IPS-NIHi7 (cell line): ENCODE data around the gene KCNK3.
"Not testable (repeated sequence)": the region's sequence is repeated elsewhere in the genome, so short reads cannot be mapped to it uniquely, and the experiment has no call there.

Experiments
- DNase-seq: peaks from one replicate; pipeline ENCODE4 v3.0.0; 2012; ENCODE audit warnings: mixed read lengths; ENCODE audit errors: extremely low spot score

KCNK3 gene

DNA sequence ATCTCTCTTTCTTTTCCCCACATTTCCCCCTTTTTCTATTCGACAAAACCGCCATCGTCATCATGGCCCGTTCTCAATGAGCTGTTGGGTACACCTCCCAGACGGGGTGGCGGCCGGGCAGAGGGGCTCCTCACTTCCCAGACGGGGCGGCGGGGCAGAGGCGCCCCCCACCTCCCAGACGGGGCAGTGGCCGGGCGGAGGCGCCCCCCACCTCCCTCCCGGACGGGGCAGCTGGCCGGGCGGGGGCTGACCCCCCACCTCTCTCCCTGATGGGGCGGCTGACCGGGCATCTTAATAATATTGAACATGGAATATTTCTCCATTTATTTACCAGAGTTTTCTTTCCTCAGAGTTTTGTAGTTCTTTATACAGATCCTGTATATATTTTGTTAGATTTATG, 27.2 kb upstream of the KCNK3 start:
- DNase-seq: not testable (repeated sequence)

DNA sequence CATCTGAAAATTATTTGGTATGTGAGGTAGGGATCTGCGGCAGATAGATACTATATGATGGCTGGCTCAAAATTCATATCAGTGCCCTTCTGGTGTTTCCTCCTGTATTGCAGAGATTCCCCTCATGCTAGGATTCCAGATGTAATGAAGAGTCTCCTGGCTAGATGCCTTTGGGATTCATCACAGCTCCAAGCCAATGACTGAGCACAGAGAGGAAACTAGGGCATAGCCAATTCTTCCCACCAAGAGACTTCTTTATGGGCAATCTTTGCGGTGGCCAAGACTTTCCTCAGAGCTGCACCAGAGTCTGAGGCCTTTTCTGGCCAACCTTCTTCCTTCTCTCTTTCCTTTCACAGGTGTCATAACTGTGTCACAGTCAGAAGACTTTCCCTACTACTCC, 25.9 kb upstream of the KCNK3 start:
- DNase-seq: no peak

DNA sequence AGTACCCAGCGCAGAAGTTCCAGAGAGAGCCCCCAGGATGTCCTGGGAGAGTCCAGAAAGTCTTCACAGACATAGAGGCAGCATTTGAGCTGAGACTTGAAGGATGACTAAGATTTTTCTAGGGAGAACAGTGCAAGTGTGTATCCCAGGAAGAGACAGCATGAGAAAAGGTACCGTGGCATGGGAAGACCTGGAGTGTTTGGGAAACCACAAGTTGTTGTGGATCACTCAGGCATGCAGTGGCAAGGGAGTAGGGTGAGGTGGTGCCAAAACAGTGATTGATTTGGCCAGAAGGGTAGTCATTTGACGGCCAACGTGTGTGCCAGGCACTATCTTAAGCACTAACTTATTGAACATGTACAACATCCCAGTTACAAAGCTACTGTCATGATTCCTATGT, 24.5 kb upstream of the KCNK3 start:
- DNase-seq: no peak

DNA sequence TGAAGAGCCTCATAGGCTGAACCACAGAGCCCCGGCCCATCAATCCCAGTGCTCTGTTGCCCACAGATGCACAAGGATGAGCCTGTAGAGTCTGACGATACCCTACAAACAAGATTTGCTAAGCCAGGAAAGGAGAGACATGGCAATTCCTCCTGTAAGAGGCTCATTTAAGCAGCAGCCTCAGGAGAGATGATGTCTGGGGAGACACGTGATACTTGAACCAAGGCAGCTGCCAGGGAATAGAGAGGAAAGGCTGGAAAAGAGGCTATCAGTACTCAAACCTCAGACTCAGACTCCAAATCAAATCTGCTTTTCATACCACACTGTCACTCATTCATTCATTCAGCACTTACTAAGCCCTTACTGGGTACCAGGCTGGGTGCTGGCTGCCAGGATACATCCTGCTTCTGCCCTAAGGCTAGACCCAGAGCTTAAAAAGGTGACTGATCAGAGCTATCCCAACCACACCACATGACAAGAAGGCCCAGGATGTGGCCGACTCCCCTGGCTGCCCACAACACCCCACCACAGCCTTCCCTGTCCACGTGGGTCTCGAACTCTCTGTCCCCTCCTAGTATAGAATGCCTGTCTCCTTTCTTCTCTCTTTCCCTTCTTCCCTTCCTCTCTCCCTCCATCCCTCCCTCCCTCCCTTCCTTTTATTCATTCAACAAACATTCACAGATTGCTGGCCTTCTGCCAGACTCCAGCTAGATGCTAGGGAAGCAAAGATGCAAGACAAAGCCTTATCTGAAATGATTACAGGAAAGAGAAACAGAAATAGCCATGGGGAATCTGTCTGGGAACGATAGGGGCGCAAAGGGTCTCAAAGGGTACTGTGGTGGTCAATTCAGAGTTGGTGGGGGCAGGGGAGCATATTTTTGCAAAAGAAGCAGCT, 23.4 kb upstream of the KCNK3 start:
- DNase-seq: no peak

DNA sequence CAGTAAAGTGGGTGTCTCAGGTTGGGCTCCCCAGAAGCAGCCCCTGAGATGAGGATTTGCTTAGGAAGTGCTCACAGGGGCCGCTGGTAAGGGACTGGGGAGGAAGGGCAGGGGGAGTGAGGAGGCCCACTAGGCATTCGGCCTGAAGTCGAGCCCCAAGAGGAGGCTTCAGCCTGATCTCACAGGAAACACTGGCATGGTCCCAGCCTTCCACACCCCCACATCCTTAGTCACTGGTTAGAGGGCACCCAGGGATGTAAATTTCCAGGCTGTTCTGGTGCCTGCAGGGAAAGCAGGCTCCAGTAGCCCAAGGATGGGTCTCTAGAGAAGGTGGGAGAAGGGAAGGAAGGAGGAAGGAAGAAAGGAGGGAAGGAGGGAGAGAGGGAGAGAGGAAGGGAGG, 22.4 kb upstream of the KCNK3 start:
- DNase-seq: no peak

DNA sequence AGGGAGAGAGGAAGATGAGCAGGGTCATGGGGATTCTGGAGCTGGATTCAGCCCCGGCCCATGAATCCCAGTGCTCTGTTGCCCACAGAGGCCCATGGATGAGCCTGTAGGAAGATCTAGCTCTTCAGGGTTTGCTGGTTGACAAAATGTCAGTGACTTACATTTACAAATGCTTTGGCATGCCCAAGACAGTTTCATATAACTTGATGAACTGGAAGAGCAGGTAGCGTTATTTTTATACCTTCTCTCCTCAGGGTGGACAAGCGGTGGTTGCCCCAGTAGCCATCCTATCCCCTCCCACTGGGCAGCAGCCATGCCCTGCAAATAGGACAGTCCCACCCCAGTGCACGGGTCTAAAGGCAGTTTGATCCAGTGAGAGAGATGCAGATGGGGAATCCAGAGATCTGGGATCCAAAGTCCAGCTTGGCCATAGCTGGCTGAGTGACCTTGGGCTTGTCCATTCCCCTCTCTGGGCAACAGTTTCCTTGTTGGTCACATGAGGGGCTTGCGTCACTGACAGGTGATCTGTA, 21.5 kb upstream of the KCNK3 start:
- no peak for DNase-seq

DNA sequence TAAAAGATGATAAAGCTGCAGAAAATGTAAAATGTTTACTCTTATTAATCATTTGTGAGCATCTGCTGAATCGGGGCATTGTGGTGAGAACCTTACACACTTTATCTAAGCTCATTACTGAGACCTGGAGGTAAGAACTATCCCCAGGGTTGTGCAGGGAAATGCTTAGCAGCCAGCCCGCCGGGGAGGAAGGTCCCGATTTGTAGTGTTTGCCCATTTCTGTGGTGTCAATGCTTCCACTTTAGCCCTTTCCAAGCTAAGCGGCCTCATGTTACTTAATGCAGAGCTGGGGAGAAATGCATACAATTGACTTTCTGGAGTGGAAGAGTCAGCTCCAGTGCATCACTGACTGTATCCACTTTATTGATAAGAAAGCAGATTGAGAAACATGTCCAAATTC, 20.8 kb upstream of the KCNK3 start:
- no peak for DNase-seq

DNA sequence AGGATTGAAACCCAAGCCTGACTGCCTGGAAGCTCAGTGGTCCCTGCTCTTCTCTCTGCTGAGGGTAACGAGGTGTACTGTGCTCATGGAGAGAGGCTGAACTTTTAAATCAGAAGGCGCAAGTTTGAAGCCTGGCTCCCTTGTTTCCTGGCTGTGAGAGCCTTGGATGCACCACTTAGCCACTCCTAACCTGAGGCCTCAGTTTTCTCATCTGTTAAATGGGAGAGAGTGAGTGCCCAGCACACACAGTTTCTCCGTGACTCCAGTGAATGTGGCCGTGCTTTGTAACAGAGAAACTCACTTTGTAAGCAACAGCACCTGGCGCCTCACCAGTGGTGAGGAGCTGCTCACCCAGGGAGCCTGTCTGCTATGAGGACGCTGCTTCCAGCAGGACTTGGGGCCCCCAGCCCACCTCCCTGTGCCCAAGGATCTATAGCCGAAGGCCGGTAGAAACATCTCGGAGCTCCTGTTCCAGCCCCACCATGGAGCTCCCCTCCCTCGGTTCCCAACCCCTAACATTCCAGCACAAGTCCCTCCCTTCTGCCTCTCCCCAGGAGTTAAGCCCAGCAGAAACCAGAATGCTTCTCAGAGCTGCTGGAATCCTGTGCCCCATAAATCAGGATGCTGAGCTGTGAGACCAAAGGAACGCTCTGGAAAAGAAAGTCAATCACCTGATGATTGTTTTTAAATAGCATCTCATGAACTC, 20.3 kb upstream of the KCNK3 start:
- DNase-seq: no peak

DNA sequence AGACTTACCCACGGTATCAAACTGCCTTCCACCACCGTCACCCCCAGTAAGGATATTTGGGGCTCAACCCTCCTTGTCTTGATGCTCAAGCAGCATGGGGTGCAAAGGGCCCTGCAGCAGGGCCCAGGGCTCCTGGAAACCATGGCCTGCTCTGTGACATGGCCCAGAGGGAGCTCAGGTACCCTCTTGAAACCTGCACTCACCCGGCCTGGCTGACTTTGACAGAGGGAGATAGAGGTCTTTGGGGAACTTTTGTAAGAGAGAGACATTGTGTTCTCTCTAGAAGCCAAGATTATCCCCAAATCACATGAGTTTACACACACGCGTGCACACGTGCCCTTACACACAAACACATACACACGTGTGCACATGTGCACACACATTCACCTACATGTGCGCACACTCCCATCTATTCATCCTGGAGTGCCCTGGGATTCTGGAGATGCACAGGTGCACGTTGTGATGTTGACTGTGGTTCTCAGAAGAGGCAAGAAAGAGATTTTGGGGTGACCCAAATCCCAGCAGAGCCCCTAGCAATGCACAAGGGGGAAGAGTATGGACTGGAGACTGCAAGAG, 19.6 kb upstream of the KCNK3 start:
- no peak for DNase-seq

DNA sequence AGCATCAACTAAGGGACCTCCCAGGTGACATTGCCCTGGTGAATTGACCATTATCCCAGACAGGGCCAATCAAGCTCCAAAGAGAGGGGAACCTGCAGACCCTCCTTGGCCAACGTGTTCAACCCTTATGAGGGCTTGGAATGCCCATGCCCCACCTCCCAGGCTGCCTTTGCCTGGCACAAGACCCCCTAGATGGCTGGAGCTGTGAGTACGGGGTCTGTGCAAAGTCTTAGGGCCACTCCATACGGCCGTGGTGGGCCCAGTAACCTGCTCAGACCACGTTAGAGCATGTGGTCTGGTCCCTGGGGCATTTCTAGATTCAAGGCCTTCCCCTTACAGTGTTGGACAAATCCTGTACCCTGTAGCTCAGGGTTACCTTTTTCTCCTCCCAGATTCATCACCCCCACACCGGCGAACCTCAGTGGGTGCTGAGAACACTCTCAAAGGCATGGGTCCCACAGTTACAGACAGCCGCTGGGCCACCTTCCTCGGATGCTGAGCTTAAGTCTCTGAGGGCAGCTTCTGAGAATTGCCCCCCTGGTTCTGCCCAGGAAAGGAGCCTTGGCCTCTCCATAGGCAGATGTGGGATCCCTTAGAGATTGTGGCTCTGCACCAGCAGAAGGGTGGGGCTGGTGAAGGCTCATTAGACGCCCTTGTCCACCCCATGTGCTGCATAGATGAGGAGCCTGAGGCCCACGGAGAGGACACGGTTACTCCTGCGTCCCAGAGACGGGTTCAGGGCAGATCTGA, 18.3 kb upstream of the KCNK3 start:
- DNase-seq: no peak

DNA sequence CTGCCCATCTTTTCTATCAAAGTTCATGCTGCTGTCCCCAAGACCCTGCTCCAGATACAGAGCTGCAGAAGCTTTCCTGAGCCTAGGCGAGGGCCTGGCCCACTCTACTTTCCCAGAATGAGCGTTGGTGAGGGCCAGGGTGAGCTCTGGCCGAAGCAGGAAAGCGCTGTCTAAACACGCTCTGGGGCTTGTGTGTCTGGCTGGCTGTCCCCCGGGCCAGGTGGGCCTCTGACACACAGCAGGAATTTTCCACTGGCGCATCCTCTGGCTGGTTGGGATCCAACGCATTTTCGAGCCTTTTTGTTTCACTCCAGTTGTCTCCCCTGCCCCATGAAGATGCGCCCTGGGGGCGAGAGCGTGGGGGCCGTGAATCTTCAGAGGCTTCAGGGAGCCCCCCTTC, 17.8 kb upstream of the KCNK3 start:
- no peak for DNase-seq

DNA sequence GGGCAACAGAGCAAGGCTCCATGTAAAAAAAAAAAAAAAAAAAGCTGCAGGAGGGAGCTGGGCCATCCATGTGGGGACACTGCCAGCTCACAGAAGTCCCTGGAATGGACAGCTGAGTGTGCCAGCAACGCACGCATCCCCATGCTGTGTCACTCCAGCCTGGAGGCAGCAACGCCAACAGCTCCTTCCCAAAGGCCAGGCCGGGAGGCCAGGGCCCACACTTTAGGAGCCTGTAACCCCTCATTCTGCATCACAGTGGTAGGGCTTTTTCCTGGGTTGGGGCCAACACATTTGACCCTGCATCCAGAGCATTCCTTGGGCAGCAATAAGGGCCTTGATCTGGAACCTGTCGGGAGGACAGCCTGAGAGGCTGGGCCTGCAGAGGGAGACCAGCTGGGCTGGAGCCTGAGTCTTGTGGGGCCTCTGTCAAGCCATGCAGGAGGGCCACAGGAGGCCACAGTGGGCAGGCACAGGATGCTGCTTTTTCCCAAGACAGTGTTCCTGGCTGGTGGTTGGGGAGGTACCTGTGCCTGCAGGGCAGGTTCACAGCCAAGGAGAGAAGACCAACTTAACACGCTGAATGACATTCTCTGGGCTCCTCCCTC, 16.8 kb upstream of the KCNK3 start:
- DNase-seq: no peak

DNA sequence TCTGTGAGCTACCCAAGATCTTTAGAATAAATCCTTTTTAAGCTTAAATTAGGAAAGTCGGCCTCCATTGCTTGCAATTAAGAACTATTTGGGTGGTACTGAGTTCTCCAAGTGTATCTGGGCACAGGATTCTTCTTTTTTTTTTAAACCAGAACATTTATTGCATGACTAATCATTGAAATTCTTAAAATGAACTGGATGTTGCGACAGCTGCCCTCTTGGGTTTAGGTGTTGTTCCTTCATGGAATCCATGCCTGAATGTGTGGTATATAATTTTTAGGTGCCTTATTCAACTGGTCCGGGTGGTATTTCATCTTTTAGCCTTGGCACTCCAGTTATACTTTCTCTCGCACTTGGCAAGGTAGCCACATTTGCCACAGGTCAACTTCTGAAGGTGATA, 14.5 kb upstream of the KCNK3 start:
- no peak for DNase-seq

DNA sequence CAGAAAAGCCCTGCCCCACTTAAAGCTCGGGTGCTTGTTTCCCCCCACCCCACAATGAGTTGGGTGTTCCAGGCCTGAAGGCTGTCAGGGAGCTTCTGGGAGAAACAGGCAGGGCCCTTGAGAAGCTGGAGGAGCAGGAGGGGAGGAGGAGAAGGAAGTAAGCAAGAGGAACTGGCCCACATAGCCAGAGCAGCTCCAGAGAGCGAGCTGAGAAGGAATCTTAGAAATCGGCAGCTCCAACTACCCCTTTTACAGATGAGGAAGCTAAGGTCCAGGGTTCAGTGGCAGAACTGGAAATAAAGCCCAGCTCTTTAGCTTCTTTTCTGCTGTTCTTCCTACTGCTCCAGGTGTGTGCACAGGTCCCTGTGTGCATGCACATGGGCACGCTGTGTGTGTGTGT, 12.7 kb upstream of the KCNK3 start:
- DNase-seq: no peak

DNA sequence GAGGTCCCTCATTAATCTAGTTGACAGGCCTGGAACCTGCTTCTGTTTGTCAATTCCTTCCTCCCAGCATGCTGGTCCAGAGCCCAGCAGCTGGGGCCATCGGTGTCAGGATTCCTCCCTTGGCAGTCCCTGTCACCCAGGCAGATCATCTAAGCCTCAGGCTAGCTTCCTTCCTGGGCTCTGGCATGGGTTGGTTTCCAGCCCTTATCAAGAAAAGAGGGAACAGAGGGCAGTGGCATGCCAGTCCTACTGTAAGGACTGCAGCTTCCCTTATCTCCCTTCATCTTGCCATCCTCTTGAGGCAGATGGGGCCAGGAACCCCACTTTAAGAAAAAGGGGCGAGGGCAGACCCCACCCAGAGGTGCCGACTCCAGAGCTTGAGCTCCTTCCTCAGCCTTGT, 10.9 kb upstream of the KCNK3 start:
- DNase-seq: no peak

DNA sequence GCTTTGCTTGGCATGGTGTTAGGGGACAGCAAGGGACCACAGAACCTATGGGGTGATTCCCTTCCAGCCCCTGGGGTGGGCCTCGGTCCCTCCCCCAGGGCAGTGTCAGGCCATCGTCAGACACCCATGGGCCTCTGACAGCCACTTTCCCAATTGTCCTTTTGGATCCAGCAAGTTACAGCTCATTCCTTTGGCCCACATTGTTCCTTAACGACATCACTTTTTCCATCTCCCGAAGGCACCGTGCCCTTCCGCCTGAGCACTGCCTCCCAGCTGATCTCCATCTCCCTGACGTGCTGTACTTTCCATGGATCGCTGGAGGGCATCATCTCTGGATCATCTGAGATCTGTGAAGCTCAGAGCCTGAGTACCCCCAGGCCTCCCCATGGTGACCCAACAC, 10.4 kb upstream of the KCNK3 start:
- no peak for DNase-seq

DNA sequence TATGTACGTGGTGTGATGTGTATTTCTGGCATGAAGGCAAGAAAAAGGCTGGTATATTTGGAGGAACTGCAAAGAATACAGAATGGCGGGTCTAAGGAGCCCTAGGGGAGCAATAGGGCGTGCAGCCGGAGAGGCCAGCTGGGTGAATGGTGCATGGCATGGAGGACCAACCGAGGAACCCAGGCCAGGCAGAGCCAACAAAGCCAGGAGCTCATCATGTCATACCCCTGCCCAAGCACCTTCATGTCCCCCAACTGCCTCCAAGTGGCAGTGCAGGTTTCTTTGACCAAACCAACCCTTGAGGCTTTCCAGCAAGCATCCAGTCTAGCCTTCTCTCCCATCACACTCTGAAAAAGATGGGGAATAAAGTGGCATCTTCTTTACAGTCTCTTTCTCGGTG, 8.9 kb upstream of the KCNK3 start:
- DNase-seq: no peak

DNA sequence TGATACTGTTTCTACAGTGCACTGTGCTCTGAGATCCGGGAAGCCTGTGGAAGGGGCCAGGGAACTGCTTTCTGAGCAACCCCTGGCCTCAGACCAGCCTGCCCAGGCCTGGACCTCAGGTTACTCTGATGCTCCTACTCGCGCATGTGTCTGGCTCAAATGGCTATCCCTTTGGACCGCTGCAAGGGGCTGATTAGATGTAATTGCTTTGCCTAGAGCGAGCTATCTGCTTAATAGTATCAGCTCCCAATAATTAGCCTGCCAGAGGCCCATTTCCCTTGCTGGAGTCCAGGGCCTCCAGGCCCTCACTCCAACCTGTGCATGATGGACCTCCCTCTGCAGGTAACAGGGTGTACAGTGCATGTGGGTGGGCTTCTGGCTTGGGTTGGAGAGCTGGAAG, 7.2 kb upstream of the KCNK3 start:
- no peak for DNase-seq

DNA sequence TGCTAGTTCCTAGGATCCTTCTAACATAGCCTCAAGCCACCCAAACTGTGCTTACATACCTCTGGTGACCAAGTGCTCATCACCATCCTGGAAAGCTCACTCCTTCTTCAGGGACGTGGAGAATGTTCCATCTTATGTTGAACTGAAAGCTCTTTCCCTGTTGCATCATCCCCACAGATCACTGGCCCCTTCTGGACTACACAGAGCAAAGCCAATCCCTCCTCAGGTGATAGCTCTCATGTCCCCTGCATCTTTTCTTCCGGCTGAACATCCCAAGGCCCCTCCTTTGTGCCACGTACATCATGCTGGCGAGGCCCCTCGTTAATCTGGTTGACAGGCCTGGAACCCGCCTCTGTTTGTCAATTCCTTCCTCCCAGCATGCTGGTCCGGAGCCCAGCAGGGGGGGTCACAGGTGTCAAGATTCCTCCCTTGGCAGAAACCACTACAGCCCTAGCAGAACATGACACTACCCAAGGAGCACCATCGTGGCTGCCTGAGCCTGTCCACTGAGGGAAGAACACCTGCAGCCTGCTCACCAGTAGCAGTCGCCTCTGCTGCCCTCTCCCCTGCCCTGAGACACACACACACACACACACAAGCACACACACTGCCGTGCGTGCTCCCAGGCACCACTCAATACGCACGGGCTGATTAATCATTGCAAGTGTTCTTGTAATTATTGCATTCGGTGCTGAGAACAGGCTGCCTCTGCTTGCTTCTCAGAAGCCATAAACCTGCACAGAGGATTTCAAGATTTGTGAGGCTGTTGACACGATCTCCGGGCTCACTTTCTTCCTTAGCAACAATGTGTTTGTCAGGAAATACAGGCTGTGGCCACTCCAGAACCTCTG, 6.3 kb upstream of the KCNK3 start:
- DNase-seq: no peak

DNA sequence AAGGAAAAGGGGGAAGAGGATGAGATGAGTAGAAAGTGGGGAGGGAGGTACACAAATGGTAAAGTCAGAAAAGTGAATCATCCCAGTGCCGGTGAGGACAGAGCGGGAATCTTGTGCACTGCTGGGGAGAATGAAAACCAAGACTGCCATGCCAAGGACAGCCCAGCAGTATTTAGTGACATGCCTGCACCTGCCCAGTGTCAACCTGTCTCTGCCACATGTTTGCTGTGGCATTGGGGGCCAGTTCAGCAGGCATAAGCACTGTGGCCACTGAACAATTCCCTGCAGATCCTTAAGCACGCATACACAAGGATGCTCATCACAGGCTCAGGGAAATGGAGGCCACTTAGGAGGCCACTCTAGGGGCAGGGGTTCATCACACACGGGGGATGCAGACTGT, 5.2 kb upstream of the KCNK3 start:
- DNase-seq: no peak

DNA sequence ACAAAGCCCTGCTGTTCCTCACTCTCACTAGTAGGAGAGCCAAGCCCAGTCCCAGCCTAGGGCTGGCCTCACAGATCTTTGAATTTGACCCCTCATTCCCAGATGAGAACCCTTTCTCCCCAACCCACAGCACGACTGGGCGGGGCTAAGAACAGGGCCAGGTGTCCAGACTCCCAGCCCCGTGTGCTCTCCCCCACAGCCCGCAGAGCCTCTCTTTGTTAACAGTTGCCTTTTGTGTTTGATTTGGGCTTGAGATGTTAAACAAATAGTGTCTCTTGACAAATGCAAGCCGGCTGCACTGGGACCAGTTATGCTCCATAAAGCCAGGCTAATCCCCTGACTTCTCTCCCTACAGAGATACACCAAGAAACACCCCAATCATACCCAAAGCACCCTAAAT, 4.7 kb upstream of the KCNK3 start:
- DNase-seq: no peak
